Osteoblast (primary cell): ENCODE data around the gene TGM2. TPM values are rescaled to one million over a fixed set of nuclear protein-coding genes. Genes with fewer than 3 reads are reported as not detected.
A peak's percentile ranks its signal among the peaks of the same experiment; 100 is the strongest.

Experiments used
- DNase-seq: peaks from one replicate; pipeline ENCODE4 v3.0.0; 2011; ENCODE audit warnings: low spot score, mixed read lengths; ENCODE audit not compliant: insufficient read length; ENCODE audit errors: missing footprints
- H2AFZ ChIP-seq: 2 replicates; pipeline ENCODE4 v1.6.0; 2011; ENCODE audit warnings: mild to moderate bottlenecking, low read length
- H3K27ac ChIP-seq: 2 replicates; pipeline ENCODE4 v1.5.1; 2011; ENCODE audit warnings: mild to moderate bottlenecking, low read depth, low read length, moderate library complexity
- H3K27me3 ChIP-seq: 2 replicates; pipeline ENCODE4 v1.6.0; 2012; ENCODE audit warnings: mild to moderate bottlenecking, control low read depth, inconsistent platforms, low read length, moderate library complexity; ENCODE audit not compliant: insufficient read depth
- H3K36me3 ChIP-seq: 2 replicates; pipeline ENCODE4 v1.5.1; 2011; ENCODE audit warnings: mild to moderate bottlenecking, low read length, control low read depth, moderate library complexity; ENCODE audit not compliant: insufficient read depth
- H3K4me1 ChIP-seq: 2 replicates; pipeline ENCODE4 v1.5.1; 2011; ENCODE audit warnings: mild to moderate bottlenecking, low read length, control low read depth, moderate library complexity; ENCODE audit not compliant: insufficient read depth
- H3K4me2 ChIP-seq: 2 replicates; pipeline ENCODE4 v1.6.0; 2011; ENCODE audit warnings: mild to moderate bottlenecking, low read length; ENCODE audit not compliant: insufficient read depth
- H3K4me3 ChIP-seq: fragments of 200-600 bp; sonication (generic); 3 replicates; pipeline ENCODE4 v1.5.1; 2012; ENCODE audit warnings: mild to moderate bottlenecking, low read length, inconsistent platforms; ENCODE audit not compliant: insufficient read depth
- H3K79me2 ChIP-seq: 2 replicates; pipeline ENCODE4 v1.6.0; 2012; ENCODE audit warnings: mild to moderate bottlenecking, low read length, control low read depth, inconsistent platforms; ENCODE audit not compliant: insufficient read depth
- H3K9me3 ChIP-seq: 2 replicates; pipeline ENCODE4 v1.5.1; 2011; ENCODE audit warnings: low read depth, low read length, control low read depth
- H4K20me1 ChIP-seq: 2 replicates; pipeline ENCODE4 v1.6.0; 2012; ENCODE audit warnings: mild to moderate bottlenecking, low read length, control low read depth; ENCODE audit not compliant: insufficient read depth
- total RNA-seq: library from RNA; depleted of rRNA; stranded (reverse); fragments of >200 nt; gene quantifications from 2 replicates; pipeline ENCODE4 v1.2.3, GENCODE V29; 2012
- TF ChIP-seq, protein P1 (sequence below): IDR thresholded peaks from 2 replicates; pipeline ENCODE4 v1.5.1; 2011; ENCODE audit warnings: mild to moderate bottlenecking, low read depth, low read length, moderate library complexity; ENCODE audit errors: extremely low read depth

Gene TGM2
- total RNA-seq, 1 donor, result 78.2 TPM

DNA sequence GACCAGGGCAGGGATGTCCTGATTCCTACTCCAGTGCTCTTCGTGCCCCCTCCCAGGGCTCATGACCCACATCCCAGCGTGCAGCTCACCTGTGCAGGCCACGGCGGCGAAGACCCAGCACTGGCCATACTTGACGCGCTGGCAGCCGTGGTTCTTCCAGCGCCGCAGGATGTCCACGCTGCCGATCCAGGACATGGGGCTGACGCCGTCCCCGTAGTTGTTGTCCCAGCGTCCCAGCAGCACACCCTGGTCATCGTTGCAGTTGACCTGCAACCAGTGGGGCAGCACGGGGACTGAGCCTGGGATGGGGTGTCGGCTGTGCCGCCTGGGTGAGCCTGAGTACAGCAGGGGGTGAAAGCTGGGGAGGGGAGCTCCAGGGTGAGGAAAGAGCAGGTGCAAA lies 18.4 kb downstream of the TGM2 start:
- H3K4me1 ChIP-seq, result peaks cover 27% of the 10 kb centered on the region
- H3K36me3 ChIP-seq, result peaks cover 91% of the 10 kb centered on the region
- H3K4me2 ChIP-seq, result no peak overlapping the region
- no peaks in the 10 kb centered on the region for H3K27me3 ChIP-seq
- no peak overlapping the region for H2AFZ ChIP-seq
- H3K9me3 ChIP-seq, result no peaks in the 10 kb centered on the region
- no peak for DNase-seq
- TF ChIP-seq, protein P1, sequence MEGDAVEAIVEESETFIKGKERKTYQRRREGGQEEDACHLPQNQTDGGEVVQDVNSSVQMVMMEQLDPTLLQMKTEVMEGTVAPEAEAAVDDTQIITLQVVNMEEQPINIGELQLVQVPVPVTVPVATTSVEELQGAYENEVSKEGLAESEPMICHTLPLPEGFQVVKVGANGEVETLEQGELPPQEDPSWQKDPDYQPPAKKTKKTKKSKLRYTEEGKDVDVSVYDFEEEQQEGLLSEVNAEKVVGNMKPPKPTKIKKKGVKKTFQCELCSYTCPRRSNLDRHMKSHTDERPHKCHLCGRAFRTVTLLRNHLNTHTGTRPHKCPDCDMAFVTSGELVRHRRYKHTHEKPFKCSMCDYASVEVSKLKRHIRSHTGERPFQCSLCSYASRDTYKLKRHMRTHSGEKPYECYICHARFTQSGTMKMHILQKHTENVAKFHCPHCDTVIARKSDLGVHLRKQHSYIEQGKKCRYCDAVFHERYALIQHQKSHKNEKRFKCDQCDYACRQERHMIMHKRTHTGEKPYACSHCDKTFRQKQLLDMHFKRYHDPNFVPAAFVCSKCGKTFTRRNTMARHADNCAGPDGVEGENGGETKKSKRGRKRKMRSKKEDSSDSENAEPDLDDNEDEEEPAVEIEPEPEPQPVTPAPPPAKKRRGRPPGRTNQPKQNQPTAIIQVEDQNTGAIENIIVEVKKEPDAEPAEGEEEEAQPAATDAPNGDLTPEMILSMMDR, result no peak
- no peaks in the 10 kb centered on the region for H4K20me1 ChIP-seq
- H3K79me2 ChIP-seq, result no peaks in the 10 kb centered on the region
- no peak overlapping the region for H3K27ac ChIP-seq
- H3K4me3 ChIP-seq, result no peak overlapping the region

DNA sequence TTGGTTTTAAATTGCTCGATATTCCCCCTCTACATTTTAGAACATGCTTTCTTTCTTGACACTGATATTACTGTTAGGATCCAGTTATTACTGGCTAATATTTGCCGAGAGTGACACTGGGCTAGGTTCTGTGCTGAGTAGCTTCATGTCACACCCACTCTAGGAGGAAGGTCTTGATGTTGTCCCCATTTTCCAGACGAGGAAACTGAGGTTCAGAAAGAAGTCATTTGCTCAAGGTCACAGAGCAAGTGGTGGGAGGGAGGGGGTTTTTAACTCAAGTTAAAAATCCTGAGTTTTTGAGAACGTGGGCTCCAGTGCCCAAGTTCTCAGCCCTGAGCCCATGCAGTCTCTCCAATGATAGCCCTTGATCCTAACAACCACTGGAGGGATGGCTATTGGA lies 18.9 kb downstream of the TGM2 start:
- Histone ChIP-seq H3K36me3 (peaks cover 89% of the 10 kb centered on the region), H3K4me1 (peaks cover 27% of the 10 kb centered on the region), H3K27me3 (no peaks in the 10 kb centered on the region), H3K4me2 (no peak overlapping the region), H2AFZ (no peak overlapping the region), H3K27ac (peak overlapping the region; percentile 96), H3K9me3 (no peaks in the 10 kb centered on the region), H3K4me3 (no peak overlapping the region), H3K79me2 (no peaks in the 10 kb centered on the region), H4K20me1 (no peaks in the 10 kb centered on the region)
- TF ChIP-seq, protein P1, result no peak
- no peak for DNase-seq

DNA sequence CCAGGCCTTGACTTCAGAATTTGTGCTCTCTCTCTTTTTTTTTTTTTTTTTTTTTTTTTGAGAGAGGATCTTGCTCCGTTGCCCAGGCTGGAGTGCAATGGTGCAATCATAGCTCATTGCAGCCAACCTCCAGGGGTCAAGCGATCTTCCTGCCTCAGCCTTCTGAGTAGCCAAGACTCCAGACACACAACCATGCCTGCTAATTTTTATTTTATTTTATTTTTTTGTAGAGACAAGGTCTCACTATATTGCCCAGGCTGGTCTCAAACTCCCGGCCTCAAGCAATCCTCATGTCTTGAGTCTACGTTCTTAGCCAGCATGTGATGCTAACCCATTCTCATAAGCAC lies 19.4 kb downstream of the TGM2 start:
- DNase-seq, result no peak
- no peaks in the 10 kb centered on the region for H3K79me2 ChIP-seq

DNA sequence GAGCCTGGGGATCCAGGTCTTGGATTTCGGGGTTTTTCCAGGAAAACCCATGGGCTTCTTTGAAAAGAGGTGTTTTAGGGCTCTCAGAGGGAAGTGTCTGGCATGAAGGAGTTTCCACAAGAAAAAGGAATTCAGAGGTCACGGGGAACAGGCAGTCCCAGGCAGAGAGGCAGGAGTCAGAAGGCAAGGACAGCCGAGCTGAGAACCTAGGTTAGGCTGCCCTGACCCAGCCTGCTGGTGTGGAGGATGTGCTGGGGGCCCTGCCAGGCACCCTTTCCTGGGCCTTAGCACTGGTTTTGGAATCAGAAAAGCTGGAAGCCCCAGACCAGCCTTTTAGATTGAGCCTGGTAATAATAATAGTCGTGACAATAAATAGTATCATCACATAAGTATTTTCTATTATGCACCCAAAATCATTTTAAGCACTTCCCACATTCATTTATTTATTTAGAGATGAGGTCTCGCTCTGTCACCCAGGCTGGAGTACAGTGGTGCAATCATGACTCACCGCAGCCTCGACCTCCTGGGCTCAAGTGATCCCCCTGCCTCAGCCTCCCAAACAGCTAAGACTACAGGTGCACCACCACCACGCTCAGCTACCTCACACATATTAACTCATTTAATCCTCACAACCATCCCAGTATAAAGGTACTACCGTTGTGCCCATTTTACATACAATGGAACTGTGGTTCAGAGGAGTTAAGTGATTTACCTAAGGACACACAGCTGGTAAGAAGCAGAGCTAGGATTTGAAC lies 19.9 kb downstream of the TGM2 start:
- TF ChIP-seq, protein P1, result no peak
- Histone ChIP-seq H3K4me2 (peak overlapping the region; percentile 27), H3K27ac (peak overlapping the region; percentile 96), H4K20me1 (no peaks in the 10 kb centered on the region), H3K79me2 (no peaks in the 10 kb centered on the region), H3K4me3 (peak overlapping the region; percentile 3), H2AFZ (no peak overlapping the region), H3K9me3 (no peaks in the 10 kb centered on the region), H3K36me3 (peaks cover 89% of the 10 kb centered on the region), H3K27me3 (no peaks in the 10 kb centered on the region), H3K4me1 (peaks cover 27% of the 10 kb centered on the region)
- DNase-seq, result no peak

More for the DNA sequence above, 19.4 kb downstream of the TGM2 start:
- no peaks in the 10 kb centered on the region for H3K27me3 ChIP-seq
- peaks cover 27% of the 10 kb centered on the region for H3K4me1 ChIP-seq
- H4K20me1 ChIP-seq, result no peaks in the 10 kb centered on the region
- peaks cover 89% of the 10 kb centered on the region for H3K36me3 ChIP-seq
- H3K27ac ChIP-seq, result peak overlapping the region; percentile 96
- H3K9me3 ChIP-seq, result no peaks in the 10 kb centered on the region
- H2AFZ ChIP-seq, result no peak overlapping the region
- TF ChIP-seq, protein P1, result no peak
- no peak overlapping the region for H3K4me3 ChIP-seq
- no peak overlapping the region for H3K4me2 ChIP-seq
